SK-N-SH treated with all-trans-retinoic acid at 6 μM for 48 hours (cell line): ENCODE results near the gene MAPK8.

Experiments used
- ATAC-seq: fragments of 200-7000 bp; cut with Tn5 transposase; 3 replicates; pipeline ENCODE4 v1.9.1; 2020; ENCODE audit warnings: mild to moderate bottlenecking, moderate library complexity
- ARNTL ChIP-seq: fragments of 450-650 bp; formaldehyde crosslinking; IDR thresholded peaks from 2 replicates; pipeline ENCODE4 v1.5.0; 2020; ENCODE audit warnings: low read depth, mild to moderate bottlenecking, moderate library complexity, borderline replicate concordance
- BACH2 ChIP-seq: fragments of 250-450 bp; sonication (Bioruptor Pico); IDR thresholded peaks from 2 replicates; pipeline ENCODE4 v1.9.0; 2021; ENCODE audit warnings: mild to moderate bottlenecking, borderline replicate concordance
- CREB5 ChIP-seq: fragments of 250-450 bp; sonication (Bioruptor Pico); IDR thresholded peaks from 2 replicates; pipeline ENCODE4 v1.5.1; 2020; ENCODE audit warnings: low read depth, mild to moderate bottlenecking, moderate library complexity
- CSDC2 ChIP-seq: fragments of 250-450 bp; sonication (Bioruptor Pico); IDR thresholded peaks from 2 replicates; pipeline ENCODE4 v1.5.0; 2020; ENCODE audit warnings: mild to moderate bottlenecking, moderate library complexity
- ESRRG ChIP-seq: fragments of 250-450 bp; sonication (Bioruptor Pico); IDR thresholded peaks from 2 replicates; pipeline ENCODE4 v1.6.1; 2021; ENCODE audit warnings: mild to moderate bottlenecking
- GLIS3 ChIP-seq: fragments of 250-450 bp; sonication (Bioruptor Pico); IDR thresholded peaks from 2 replicates; pipeline ENCODE4 v1.5.0; 2020; ENCODE audit warnings: mild to moderate bottlenecking, moderate library complexity
- ISL1 ChIP-seq: fragments of 250-450 bp; sonication (Bioruptor Pico); IDR thresholded peaks from 2 replicates; pipeline ENCODE4 v2.1.2; 2022; ENCODE audit warnings: mild to moderate bottlenecking, moderate library complexity
- OSR1 ChIP-seq: fragments of 250-450 bp; sonication (Bioruptor Pico); IDR thresholded peaks from 2 replicates; pipeline ENCODE4 v1.8.0; 2022; ENCODE audit warnings: moderate library complexity, mild to moderate bottlenecking, inconsistent platforms
- PATZ1 ChIP-seq: fragments of 250-450 bp; sonication (Bioruptor Pico); IDR thresholded peaks from 2 replicates; pipeline ENCODE4 v1.8.0; 2020; ENCODE audit warnings: mild to moderate bottlenecking, moderate library complexity, borderline replicate concordance
- PPARA ChIP-seq: fragments of 250-450 bp; sonication (Bioruptor Pico); IDR thresholded peaks from 2 replicates; pipeline ENCODE4 v1.5.0; 2020; ENCODE audit warnings: mild to moderate bottlenecking, borderline replicate concordance
- RARB ChIP-seq: fragments of 250-450 bp; sonication (Bioruptor Pico); IDR thresholded peaks from 2 replicates; pipeline ENCODE4 v1.8.0; 2021; ENCODE audit warnings: mild to moderate bottlenecking, moderate library complexity
- SNAI2 ChIP-seq: fragments of 250-450 bp; sonication (Bioruptor Pico); IDR thresholded peaks from 2 replicates; pipeline ENCODE4 v1.5.0; 2020; ENCODE audit warnings: mild to moderate bottlenecking, moderate library complexity
- TCF4 ChIP-seq: fragments of 250-450 bp; sonication (Bioruptor Pico); IDR thresholded peaks from 2 replicates; pipeline ENCODE4 v1.8.0; 2021; ENCODE audit warnings: mild to moderate bottlenecking, moderate library complexity, borderline replicate concordance
- TOX ChIP-seq: fragments of 250-450 bp; sonication (Bioruptor Pico); IDR thresholded peaks from 2 replicates; pipeline ENCODE4 v1.8.0; 2021; ENCODE audit warnings: mild to moderate bottlenecking, moderate library complexity, borderline replicate concordance
- TSHZ2 ChIP-seq: fragments of 250-450 bp; sonication (Bioruptor Pico); IDR thresholded peaks from 2 replicates; pipeline ENCODE4 v1.5.0; 2020; ENCODE audit warnings: mild to moderate bottlenecking, moderate library complexity
- ZC3H10 ChIP-seq: fragments of 250-450 bp; sonication (Bioruptor Pico); IDR thresholded peaks from 2 replicates; pipeline ENCODE4 v1.5.1; 2021; ENCODE audit warnings: mild to moderate bottlenecking, moderate library complexity
- ZFP3 ChIP-seq: fragments of 250-450 bp; sonication (Bioruptor Pico); IDR thresholded peaks from 2 replicates; pipeline ENCODE4 v1.5.0; 2020; ENCODE audit warnings: mild to moderate bottlenecking, moderate library complexity
- ZFP30 ChIP-seq: fragments of 450-650 bp; formaldehyde crosslinking; IDR thresholded peaks from 2 replicates; pipeline ENCODE4 v1.5.0; 2022; ENCODE audit warnings: mild to moderate bottlenecking, moderate library complexity
- ZNF565 ChIP-seq: fragments of 450-650 bp; formaldehyde crosslinking; conservative IDR thresholded peaks from 2 replicates; pipeline ENCODE4 v1.5.0; 2020; ENCODE audit warnings: low read depth, mild to moderate bottlenecking, moderate library complexity
- ZNF70 ChIP-seq: fragments of 450-650 bp; formaldehyde crosslinking; IDR thresholded peaks from 2 replicates; pipeline ENCODE4 v1.5.0; 2020; ENCODE audit warnings: mild to moderate bottlenecking, moderate library complexity
- ZNF8 ChIP-seq: fragments of 450-650 bp; formaldehyde crosslinking; IDR thresholded peaks from 2 replicates; pipeline ENCODE4 v1.5.0; 2020; ENCODE audit warnings: mild to moderate bottlenecking, moderate library complexity

Gene MAPK8

GRCh38 chr10:48309711-48310226 lies 3.3 kb downstream of the MAPK8 start:
- ATAC-seq = peak; percentile 20; the same call in 1 of the 3 replicates
- no peak for TF ChIP-seq TOX (CRISPR knock-in tag)
- TF ChIP-seq ZFP3 = no peak; the same call in 1 of the 2 replicates
- no peak for TF ChIP-seq ZNF70 (CRISPR knock-in tag)
- TF ChIP-seq ARNTL (CRISPR knock-in tag) = no peak
- no peak for TF ChIP-seq CSDC2 (CRISPR knock-in tag)
- TF ChIP-seq GLIS3 = no peak
- TF ChIP-seq BACH2 (CRISPR knock-in tag) = no peak

- TF ChIP-seq CSDC2 (CRISPR knock-in tag) = no peak
- ATAC-seq = no peak
Observed at GRCh38 chr10:48314107-48314506, 7.6 kb downstream of the MAPK8 start.

- TF ChIP-seq GLIS3 = no peak
- TF ChIP-seq PATZ1 (CRISPR knock-in tag) = no peak
- no peak for TF ChIP-seq TOX (CRISPR knock-in tag)
- no peak for TF ChIP-seq BACH2 (CRISPR knock-in tag)
- no peak for TF ChIP-seq RARB (CRISPR knock-in tag)
- no peak for TF ChIP-seq PPARA (CRISPR knock-in tag)
- TF ChIP-seq ZNF70 (CRISPR knock-in tag) = no peak
- no peak for TF ChIP-seq CSDC2 (CRISPR knock-in tag)
- TF ChIP-seq ZNF565 (CRISPR knock-in tag) = no peak
- no peak for TF ChIP-seq SNAI2 (CRISPR knock-in tag)
- TF ChIP-seq ARNTL (CRISPR knock-in tag) = no peak
- TF ChIP-seq ESRRG (CRISPR knock-in tag) = no peak
- no peak for TF ChIP-seq OSR1 (CRISPR knock-in tag)
- TF ChIP-seq ZC3H10 = no peak
- no peak for TF ChIP-seq CREB5 (CRISPR knock-in tag)
- no peak for TF ChIP-seq TCF4
- no peak for ATAC-seq
Observed at GRCh38 chr10:48316236-48316635, 9.8 kb downstream of the MAPK8 start.

- no peak for ATAC-seq
- TF ChIP-seq TCF4 (no peak), ZC3H10 (no peak), PATZ1 (CRISPR knock-in tag) (no peak), GLIS3 (no peak), ESRRG (CRISPR knock-in tag) (no peak), CSDC2 (CRISPR knock-in tag) (no peak), ZNF70 (CRISPR knock-in tag) (no peak), ZNF8 (CRISPR knock-in tag) (no peak), RARB (CRISPR knock-in tag) (no peak), ZFP3 (no peak), TSHZ2 (CRISPR knock-in tag) (no peak), PPARA (CRISPR knock-in tag) (no peak), ZNF565 (CRISPR knock-in tag) (no peak), ZFP30 (CRISPR knock-in tag) (no peak), SNAI2 (CRISPR knock-in tag) (no peak), TOX (CRISPR knock-in tag) (no peak), ISL1 (CRISPR knock-in tag) (no peak), BACH2 (CRISPR knock-in tag) (no peak)
Observed at GRCh38 chr10:48317321-48317990, 11.0 kb downstream of the MAPK8 start.
